DOHH2 (cell line): ENCODE data around the gene C15orf40.
A peak's percentile ranks its signal among the peaks of the same experiment; 100 is the strongest.

Source experiments
- H3F3A ChIP-seq: fragments of 200-600 bp; sonication (generic), shearing (Covaris generic); 2 replicates; pipeline ENCODE4 v1.6.0; 2016; ENCODE audit warnings: antibody characterized with exemption, mild to moderate bottlenecking; ENCODE audit not compliant: control insufficient read depth, insufficient read depth
- H3K27ac ChIP-seq: fragments of 200-600 bp; sonication (generic); 2 replicates; pipeline ENCODE4 v1.5.1; 2014; ENCODE audit warnings: low read depth, mild to moderate bottlenecking, low read length, moderate library complexity
- H3K27me3 ChIP-seq: fragments of 200-600 bp; sonication (generic); 2 replicates; pipeline ENCODE4 v1.6.1; 2014; ENCODE audit warnings: mild to moderate bottlenecking, low read length, mixed read lengths; ENCODE audit not compliant: control insufficient read depth
- H3K36me3 ChIP-seq: fragments of 200-600 bp; sonication (generic); 2 replicates; pipeline ENCODE4 v1.6.1; 2014; ENCODE audit warnings: mild to moderate bottlenecking, low read length, moderate library complexity, mixed read lengths; ENCODE audit not compliant: control insufficient read depth
- H3K4me1 ChIP-seq: fragments of 200-600 bp; sonication (generic); 2 replicates; pipeline ENCODE4 v1.6.1; 2014; ENCODE audit warnings: mild to moderate bottlenecking, low read length, mixed read lengths; ENCODE audit not compliant: control insufficient read depth
- H3K4me2 ChIP-seq: fragments of 200-600 bp; sonication (generic); 2 replicates; pipeline ENCODE4 v1.6.0; 2014; ENCODE audit warnings: mild to moderate bottlenecking, low read length, moderate library complexity
- H3K4me3 ChIP-seq: fragments of 200-600 bp; sonication (generic); 2 replicates; pipeline ENCODE4 v1.5.1; 2014; ENCODE audit warnings: mild to moderate bottlenecking, low read length, mixed read lengths
- H3K79me2 ChIP-seq: fragments of 200-600 bp; sonication (generic); 2 replicates; pipeline ENCODE4 v1.6.1; 2014; ENCODE audit warnings: mild to moderate bottlenecking, low read length, mixed read lengths; ENCODE audit not compliant: control insufficient read depth
- H3K9me2 ChIP-seq: fragments of 200-600 bp; sonication (generic); replicated peaks from 2 replicates; pipeline ENCODE4 v1.6.1; 2014; ENCODE audit warnings: mild to moderate bottlenecking, low read length, mixed read lengths; ENCODE audit not compliant: control insufficient read depth
- H3K9me3 ChIP-seq: fragments of 200-600 bp; sonication (generic); 2 replicates; pipeline ENCODE4 v1.6.1; 2014; ENCODE audit warnings: antibody characterized with exemption, low read length, mixed read lengths; ENCODE audit not compliant: control insufficient read depth, insufficient read depth
- H4K20me1 ChIP-seq: fragments of 200-600 bp; sonication (generic); 2 replicates; pipeline ENCODE4 v1.6.0; 2014; ENCODE audit warnings: low read depth, mild to moderate bottlenecking, antibody characterized with exemption, low read length, moderate library complexity; ENCODE audit not compliant: control insufficient read depth, insufficient read depth
- EZH2phosphoT487 ChIP-seq: fragments of 200-600 bp; sonication (generic); IDR thresholded peaks from 2 replicates; pipeline ENCODE4 v1.6.1; 2017; ENCODE audit warnings: borderline replicate concordance, mild to moderate bottlenecking, antibody characterized with exemption, low read length, moderate library complexity, mixed read lengths
- TF ChIP-seq, protein P1 (sequence below): fragments of 200-600 bp; sonication (generic); IDR thresholded peaks from one replicate; pipeline ENCODE4 v1.5.1; 2014; ENCODE audit warnings: antibody characterized with exemption, mild to moderate bottlenecking, low read depth, low read length; ENCODE audit not compliant: poor library complexity, severe bottlenecking

C15orf40 gene

GRCh38 chr15:82951472-82952157, 59.8 kb downstream of the C15orf40 start:
- Histone ChIP-seq H3K4me2 (peak overlapping the region; percentile 30; the same call in 1 of the 2 replicates), H3K36me3 (no peaks in the 10 kb centered on the region), H3K9me3 (no peaks in the 10 kb centered on the region), H3K4me1 (no peaks in the 10 kb centered on the region), H3K27me3 (peaks cover 48% of the 10 kb centered on the region), H3K9me2 (no peaks in the 10 kb centered on the region), H4K20me1 (no peaks in the 10 kb centered on the region), H3K4me3 (no peak overlapping the region; the same call in 1 of the 2 replicates), H3F3A (no peaks in the 10 kb centered on the region), H3K79me2 (no peaks in the 10 kb centered on the region), H3K27ac (no peak overlapping the region)
- TF ChIP-seq, protein P1, sequence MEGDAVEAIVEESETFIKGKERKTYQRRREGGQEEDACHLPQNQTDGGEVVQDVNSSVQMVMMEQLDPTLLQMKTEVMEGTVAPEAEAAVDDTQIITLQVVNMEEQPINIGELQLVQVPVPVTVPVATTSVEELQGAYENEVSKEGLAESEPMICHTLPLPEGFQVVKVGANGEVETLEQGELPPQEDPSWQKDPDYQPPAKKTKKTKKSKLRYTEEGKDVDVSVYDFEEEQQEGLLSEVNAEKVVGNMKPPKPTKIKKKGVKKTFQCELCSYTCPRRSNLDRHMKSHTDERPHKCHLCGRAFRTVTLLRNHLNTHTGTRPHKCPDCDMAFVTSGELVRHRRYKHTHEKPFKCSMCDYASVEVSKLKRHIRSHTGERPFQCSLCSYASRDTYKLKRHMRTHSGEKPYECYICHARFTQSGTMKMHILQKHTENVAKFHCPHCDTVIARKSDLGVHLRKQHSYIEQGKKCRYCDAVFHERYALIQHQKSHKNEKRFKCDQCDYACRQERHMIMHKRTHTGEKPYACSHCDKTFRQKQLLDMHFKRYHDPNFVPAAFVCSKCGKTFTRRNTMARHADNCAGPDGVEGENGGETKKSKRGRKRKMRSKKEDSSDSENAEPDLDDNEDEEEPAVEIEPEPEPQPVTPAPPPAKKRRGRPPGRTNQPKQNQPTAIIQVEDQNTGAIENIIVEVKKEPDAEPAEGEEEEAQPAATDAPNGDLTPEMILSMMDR, result no peak
- no peak; the same call in 1 of the 2 replicates for TF ChIP-seq EZH2phosphoT487

GRCh38 chr15:82950746-82951370, 60.6 kb downstream of the C15orf40 start:
- Histone ChIP-seq H3K9me2 (no peaks in the 10 kb centered on the region), H4K20me1 (no peaks in the 10 kb centered on the region), H3K4me1 (no peaks in the 10 kb centered on the region), H3K79me2 (no peaks in the 10 kb centered on the region), H3F3A (no peaks in the 10 kb centered on the region), H3K4me3 (no peak overlapping the region), H3K36me3 (no peaks in the 10 kb centered on the region), H3K27me3 (peaks cover 53% of the 10 kb centered on the region), H3K4me2 (no peak overlapping the region), H3K9me3 (no peaks in the 10 kb centered on the region), H3K27ac (no peak overlapping the region)
- TF ChIP-seq, protein P1, result no peak
- peak; percentile 44; the same call in 1 of the 2 replicates for TF ChIP-seq EZH2phosphoT487

DNA sequence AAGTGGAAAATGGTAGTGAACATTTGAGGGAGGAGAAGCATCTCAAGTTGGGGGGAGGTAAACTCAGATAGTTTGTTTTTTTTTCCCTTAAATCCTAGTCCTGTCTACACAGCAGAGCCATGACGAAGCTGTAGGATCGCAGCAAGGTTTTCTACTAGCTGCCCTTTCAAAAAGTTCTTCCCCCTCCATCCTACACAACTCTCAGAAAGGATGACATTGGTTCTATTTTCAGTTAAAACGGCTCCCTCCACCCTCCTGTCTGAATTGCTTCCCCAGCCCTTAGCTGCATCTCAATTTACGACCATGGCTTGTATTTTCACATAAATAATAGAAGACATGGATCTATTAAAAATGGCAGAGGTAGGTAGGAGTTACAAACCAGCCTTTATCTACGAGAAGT, 61.1 kb downstream of the C15orf40 start:
- no peaks in the 10 kb centered on the region for H3K79me2 ChIP-seq
- no peaks in the 10 kb centered on the region for H3K9me3 ChIP-seq
- H3K4me3 ChIP-seq, result no peak overlapping the region
- 0 out of 2 replicates have a peak, but pooled peaks cover under 1% of the 10 kb centered on the region for H3K4me1 ChIP-seq
- no peaks in the 10 kb centered on the region for H3K9me2 ChIP-seq
- H3K36me3 ChIP-seq, result no peaks in the 10 kb centered on the region
- no peak for TF ChIP-seq EZH2phosphoT487
- TF ChIP-seq, protein P1, result no peak
- H3K4me2 ChIP-seq, result no peak overlapping the region
- no peaks in the 10 kb centered on the region for H3F3A ChIP-seq
- H3K27ac ChIP-seq, result no peak overlapping the region
- peaks cover 56% of the 10 kb centered on the region for H3K27me3 ChIP-seq
- no peaks in the 10 kb centered on the region for H4K20me1 ChIP-seq
